ENCODE data around the gene MYBBP1A. TPM values are rescaled to one million over a fixed set of nuclear protein-coding genes. Genes with fewer than 3 reads are reported as not detected.

The MYBBP1A gene
- total and polyA plus RNA-seq, 2 of the 4 experiments (the other 2 are of a cell fraction): 22.6 to 45.9 TPM

DNA sequence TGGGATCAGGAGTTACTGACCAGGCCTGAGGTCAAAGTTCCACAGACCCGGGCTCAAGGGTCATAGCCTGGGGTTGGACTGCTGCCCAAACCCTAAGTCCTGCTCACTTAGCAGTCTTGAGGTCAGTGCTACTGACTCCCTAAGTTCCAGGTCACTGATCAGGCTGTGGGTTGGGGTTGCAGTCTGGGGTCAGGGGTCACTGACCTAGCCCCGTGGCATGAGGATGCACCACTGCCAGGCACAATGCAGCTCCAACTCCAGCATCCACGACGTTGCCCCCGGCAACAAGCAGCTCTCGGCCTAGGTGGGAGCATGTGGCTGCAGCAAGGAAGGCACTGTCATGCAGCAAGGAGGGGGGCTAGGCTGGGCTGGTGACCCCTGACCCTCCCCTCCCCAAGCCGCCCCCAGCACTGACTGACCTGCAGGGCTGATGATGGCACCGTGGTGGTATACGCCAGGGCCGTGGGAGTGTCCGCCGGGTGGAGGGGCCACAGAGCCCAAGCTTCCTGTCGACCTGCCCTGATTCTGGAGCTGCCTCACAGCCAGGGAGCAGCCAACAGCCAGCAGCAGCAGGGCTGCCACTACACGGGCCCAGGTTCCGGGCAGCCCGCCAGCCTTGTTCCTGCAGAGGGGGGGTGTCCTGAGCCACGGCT lies 4.1 kb upstream of the MYBBP1A start:
- in situ Hi-C loops (cut with MboI; ENCODE audit: low sequenced_read_pairs): loop anchor here (10.0 kb wide), 1 partner anchor 64 kb away; the partner anchor contains the start of gene SPNS2
- POLR2A ChIA-PET (ENCODE audit: unreplicated experiment): no interaction called here

More for the DNA sequence above, 4.1 kb upstream of the MYBBP1A start:
- H3K36me3 ChIP-seq (ENCODE audit: control insufficient read depth, insufficient read depth, low read length): no peaks in the 10 kb centered on the region
- peaks cover 5% of the 10 kb centered on the region for H3K4me1 ChIP-seq (ENCODE audit: control insufficient read depth, insufficient read depth, low read length)
- no peak overlapping the region for H2BK20ac ChIP-seq (ENCODE audit: low read depth, low read length)
- no peaks in the 10 kb centered on the region for H3K9me1 ChIP-seq (ENCODE audit: insufficient read depth, low read length)
- H3K23ac ChIP-seq (ENCODE audit: low read depth, low read length): no peak overlapping the region
- no peak overlapping the region for H3K4me3 ChIP-seq (ENCODE audit: insufficient read depth, low read depth, low read length)
- H4K8ac ChIP-seq (ENCODE audit: low read depth in 2 of 2, low read length in 2 of 2): no peak overlapping the region
- H3K4ac ChIP-seq (ENCODE audit: low read depth, low read length): no peak overlapping the region
- CTCF ChIA-PET: interaction anchor here (0.5 kb wide), 1 partner anchor 10 kb away, joined by 3 read pairs; no protein-coding TSS in a partner anchor
- DNase-seq (no peak), ATAC-seq (ENCODE audit: low read depth) (no peak)
- H3K4me2 ChIP-seq (ENCODE audit: low read depth, low read length): no peak overlapping the region
- intact Hi-C loops (cut with micrococcal nuclease) (loop anchor here (5.0 kb wide), 1 partner anchor 137 kb away; no protein-coding TSS in a partner anchor), dilution Hi-C loops (cut with HindIII; ENCODE audit: low sequenced_read_pairs, unreplicated experiment) (no loop called here)
- no TSS peak for BruUV-seq (replicated peaks)
- no peak overlapping the region for H2AK9ac ChIP-seq (replicated peaks; ENCODE audit: low read depth, low read length, poor library complexity)
- H2AK5ac ChIP-seq (ENCODE audit: low read depth, low read length): no peak overlapping the region
- no peak overlapping the region for H4K5ac ChIP-seq (ENCODE audit: low read depth, low read length)
- no peak overlapping the region for H3K18ac ChIP-seq (ENCODE audit: low read depth, low read length)
- H2BK5ac ChIP-seq (ENCODE audit: low read depth, low read length, poor library complexity, severe bottlenecking): no peak overlapping the region
- H3K56ac ChIP-seq (ENCODE audit: extremely low read depth, insufficient read depth, low read length): no peak overlapping the region
- H3K27me3 ChIP-seq (ENCODE audit: control insufficient read depth, insufficient read depth, low read length): peaks cover 5% of the 10 kb centered on the region; the same call in 1 of the 2 replicates
- no peak overlapping the region for H3K9ac ChIP-seq (ENCODE audit: low read depth, low read length)
- H2BK15ac ChIP-seq (ENCODE audit: low read depth, low read length): no peak overlapping the region
- no peak overlapping the region for H3K14ac ChIP-seq (replicated peaks; ENCODE audit: low read depth, low read length)
- WGBS, 2 experiments (ENCODE audit: extremely low coverage in 2 of 2, insufficient read length in 1 of 2): 67% methylated on average over 9 of the region's 17 CpGs; no CpG with 5 or more reads in 1 of the 2 experiments
- H2BK120ac ChIP-seq (ENCODE audit: low read depth, low read length): no peak overlapping the region
- H4K91ac ChIP-seq (ENCODE audit: insufficient read depth, low read depth, low read length): no peak overlapping the region
- TF ChIP-seq SMC3 (IDR thresholded peaks at IDR 0.05; ENCODE audit: low read depth, low read length) (no peak), CHD1 (IDR thresholded peaks at IDR 0.05; ENCODE audit: low read depth, low read length) (no peak), CEBPB (IDR thresholded peaks at IDR 0.05; ENCODE audit: low read depth, low read length) (no peak), FOS (IDR thresholded peaks at IDR 0.05; ENCODE audit: low read depth, low read length) (no peak), RFX5 (IDR thresholded peaks at IDR 0.05; ENCODE audit: low read depth, low read length) (no peak), POLR2A (IDR thresholded peaks at IDR 0.05; ENCODE audit: low read depth, low read length) (no peak), MAFK (IDR thresholded peaks at IDR 0.05; ENCODE audit: low read depth, low read length) (no peak), RAD21 (IDR thresholded peaks at IDR 0.05; ENCODE audit: low read length) (no peak), RCOR1 (IDR thresholded peaks at IDR 0.05; ENCODE audit: insufficient replicate concordance, low read length) (no peak), BHLHE40 (IDR thresholded peaks at IDR 0.05; ENCODE audit: low read depth, low read length) (no peak), NFE2L2 (IDR thresholded peaks at IDR 0.05; ENCODE audit: low read depth, low read length) (no peak), MXI1 (IDR thresholded peaks at IDR 0.05; ENCODE audit: borderline replicate concordance, low read depth, low read length) (no peak), MAZ (IDR thresholded peaks at IDR 0.05; ENCODE audit: borderline replicate concordance, low read depth, low read length) (no peak)
- TF ChIP-seq, protein P1, sequence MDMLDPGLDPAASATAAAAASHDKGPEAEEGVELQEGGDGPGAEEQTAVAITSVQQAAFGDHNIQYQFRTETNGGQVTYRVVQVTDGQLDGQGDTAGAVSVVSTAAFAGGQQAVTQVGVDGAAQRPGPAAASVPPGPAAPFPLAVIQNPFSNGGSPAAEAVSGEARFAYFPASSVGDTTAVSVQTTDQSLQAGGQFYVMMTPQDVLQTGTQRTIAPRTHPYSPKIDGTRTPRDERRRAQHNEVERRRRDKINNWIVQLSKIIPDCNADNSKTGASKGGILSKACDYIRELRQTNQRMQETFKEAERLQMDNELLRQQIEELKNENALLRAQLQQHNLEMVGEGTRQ (IDR thresholded peaks at IDR 0.05; ENCODE audit: low read depth, low read length): no peak
- TF ChIP-seq, protein P2, sequence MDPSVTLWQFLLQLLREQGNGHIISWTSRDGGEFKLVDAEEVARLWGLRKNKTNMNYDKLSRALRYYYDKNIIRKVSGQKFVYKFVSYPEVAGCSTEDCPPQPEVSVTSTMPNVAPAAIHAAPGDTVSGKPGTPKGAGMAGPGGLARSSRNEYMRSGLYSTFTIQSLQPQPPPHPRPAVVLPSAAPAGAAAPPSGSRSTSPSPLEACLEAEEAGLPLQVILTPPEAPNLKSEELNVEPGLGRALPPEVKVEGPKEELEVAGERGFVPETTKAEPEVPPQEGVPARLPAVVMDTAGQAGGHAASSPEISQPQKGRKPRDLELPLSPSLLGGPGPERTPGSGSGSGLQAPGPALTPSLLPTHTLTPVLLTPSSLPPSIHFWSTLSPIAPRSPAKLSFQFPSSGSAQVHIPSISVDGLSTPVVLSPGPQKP (IDR thresholded peaks at IDR 0.05; ENCODE audit: borderline replicate concordance, low read depth, low read length): no peak
- TF ChIP-seq, protein P3, sequence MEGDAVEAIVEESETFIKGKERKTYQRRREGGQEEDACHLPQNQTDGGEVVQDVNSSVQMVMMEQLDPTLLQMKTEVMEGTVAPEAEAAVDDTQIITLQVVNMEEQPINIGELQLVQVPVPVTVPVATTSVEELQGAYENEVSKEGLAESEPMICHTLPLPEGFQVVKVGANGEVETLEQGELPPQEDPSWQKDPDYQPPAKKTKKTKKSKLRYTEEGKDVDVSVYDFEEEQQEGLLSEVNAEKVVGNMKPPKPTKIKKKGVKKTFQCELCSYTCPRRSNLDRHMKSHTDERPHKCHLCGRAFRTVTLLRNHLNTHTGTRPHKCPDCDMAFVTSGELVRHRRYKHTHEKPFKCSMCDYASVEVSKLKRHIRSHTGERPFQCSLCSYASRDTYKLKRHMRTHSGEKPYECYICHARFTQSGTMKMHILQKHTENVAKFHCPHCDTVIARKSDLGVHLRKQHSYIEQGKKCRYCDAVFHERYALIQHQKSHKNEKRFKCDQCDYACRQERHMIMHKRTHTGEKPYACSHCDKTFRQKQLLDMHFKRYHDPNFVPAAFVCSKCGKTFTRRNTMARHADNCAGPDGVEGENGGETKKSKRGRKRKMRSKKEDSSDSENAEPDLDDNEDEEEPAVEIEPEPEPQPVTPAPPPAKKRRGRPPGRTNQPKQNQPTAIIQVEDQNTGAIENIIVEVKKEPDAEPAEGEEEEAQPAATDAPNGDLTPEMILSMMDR (conservative IDR thresholded peaks at IDR 0.05; ENCODE audit: low read depth, low read length): no peak
- H4K20me1 ChIP-seq (ENCODE audit: insufficient read depth, low read length): no peaks in the 10 kb centered on the region
- no peak overlapping the region for H3K27ac ChIP-seq (ENCODE audit: insufficient read depth, low read length)
- H3K9me3 ChIP-seq (ENCODE audit: control insufficient read depth, insufficient read depth, low read length): no peaks in the 10 kb centered on the region
- H3K79me1 ChIP-seq (ENCODE audit: low read depth in 1 of 2, low read length in 2 of 2): peaks cover 3 to 9% of the 10 kb centered on the region in 2 experiments
- no peak overlapping the region for H2AFZ ChIP-seq (replicated peaks; ENCODE audit: low read length, poor library complexity)
